SK-N-MC (cell line): Measurements from ENCODE around the gene CNNM3.

ENCODE experiments used
- EZH2 ChIP-seq: fragments of 200-600 bp; sonication (generic); IDR thresholded peaks from one replicate; pipeline ENCODE4 v1.6.1; 2017; ENCODE audit warnings: antibody characterized with exemption
- FOXP2 ChIP-seq: optimal IDR thresholded peaks from 2 replicates; pipeline ENCODE3; 2011; ENCODE audit warnings: mild to moderate bottlenecking, moderate library complexity; ENCODE audit not compliant: insufficient read depth; ENCODE audit errors: extremely low read length, control extremely low read depth
- POLR2AphosphoS5 ChIP-seq: IDR thresholded peaks from 2 replicates; pipeline ENCODE4 v1.6.1; 2012; ENCODE audit warnings: mild to moderate bottlenecking, low read depth, low read length, borderline replicate concordance

- TF ChIP-seq EZH2 (no peak), POLR2AphosphoS5 (no peak), FOXP2 (no peak)
Observed at GRCh38 chr2:96831679-96832078, 15.6 kb downstream of the CNNM3 start.
